SK-N-SH (cell line): ENCODE measurements around the gene PRKN.

ENCODE experiments used
- CHD2 ChIP-seq: fragments of 150-350 bp; IDR thresholded peaks from 2 replicates; pipeline ENCODE4 v1.6.1; 2018; ENCODE audit warnings: low read length; ENCODE audit not compliant: partially characterized antibody
- EP300 ChIP-seq, 2 experiments: IDR thresholded peaks; 2 replicates each; pipeline versions ENCODE4 v1.4.0 to v1.6.1; 2012; ENCODE audit warnings: borderline replicate concordance in 1 of 2, low read depth in 1 of 2, low read length in 1 of 2
- EZH2phosphoT487 ChIP-seq: fragments of 200-600 bp; sonication (generic); IDR thresholded peaks from 2 replicates; pipeline ENCODE4 v1.6.1; 2017; ENCODE audit warnings: low read depth, mixed run types, mild to moderate bottlenecking, antibody characterized with exemption, moderate library complexity, borderline replicate concordance
- GATA2 ChIP-seq: sonication (generic); formaldehyde crosslinking; IDR thresholded peaks from 2 replicates; pipeline ENCODE4 v1.5.0; 2020; ENCODE audit warnings: mild to moderate bottlenecking, missing genetic modification reagents
- POLR2AphosphoS5 ChIP-seq: IDR thresholded peaks from 2 replicates; pipeline ENCODE4 v1.6.1; 2012; ENCODE audit warnings: low read depth, low read length
- RAD21 ChIP-seq: IDR thresholded peaks from 2 replicates; pipeline ENCODE4 v1.6.1; 2012; ENCODE audit warnings: mild to moderate bottlenecking, low read length
- REST ChIP-seq: IDR thresholded peaks from 2 replicates; pipeline ENCODE4 v1.6.1; 2012; ENCODE audit warnings: mild to moderate bottlenecking, low read depth, low read length, moderate library complexity
- RFX5 ChIP-seq: IDR thresholded peaks from 2 replicates; pipeline ENCODE4 v1.6.1; 2012; ENCODE audit warnings: mild to moderate bottlenecking, improper control_type of control experiment, low read length
- TAF1 ChIP-seq: IDR thresholded peaks from 2 replicates; pipeline ENCODE4 v1.6.1; 2012; ENCODE audit warnings: low read depth, mild to moderate bottlenecking, low read length, moderate library complexity, borderline replicate concordance
- TCF12 ChIP-seq: IDR thresholded peaks from 2 replicates; pipeline ENCODE4 v1.4.0; 2012
- TF ChIP-seq, protein P1 (sequence below): fragments of 200-600 bp; sonication (generic); IDR thresholded peaks from 2 replicates; pipeline ENCODE4 v1.6.1; 2017; ENCODE audit warnings: antibody characterized with exemption, mild to moderate bottlenecking, moderate library complexity
- TF ChIP-seq, protein P2 (sequence below): IDR thresholded peaks from 2 replicates; pipeline ENCODE4 v1.4.0; 2012; ENCODE audit warnings: low read depth, borderline replicate concordance

DNA sequence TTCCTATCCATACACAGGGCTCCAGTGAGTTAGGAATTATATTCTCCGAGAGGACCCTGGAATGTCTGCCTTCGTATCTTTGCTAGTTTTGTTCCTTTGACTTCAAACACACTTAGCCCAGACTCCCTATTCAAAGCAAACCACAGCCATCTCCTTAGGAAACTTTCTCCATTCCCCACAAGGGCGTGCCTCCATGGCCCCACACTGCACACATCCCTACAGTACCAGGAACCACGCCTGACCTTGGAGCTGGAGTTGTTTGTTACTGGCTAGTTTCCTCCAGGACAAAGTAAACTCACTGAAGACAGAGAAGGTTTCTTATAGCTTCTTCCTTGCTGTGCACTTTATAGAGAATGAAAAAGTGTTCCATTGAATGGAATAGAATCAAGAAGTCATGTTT lies 1040.9 kb downstream of the PRKN start:
- TF ChIP-seq TCF12 (no peak), CHD2 (no peak), REST (no peak), EZH2phosphoT487 (no peak), EP300 (IDR thresholded peaks at IDR 0.05; ENCODE audit: borderline replicate concordance in 1 of 2, low read depth in 1 of 2, low read length in 1 of 2) (no peak), TAF1 (no peak), POLR2AphosphoS5 (no peak), RAD21 (no peak), GATA2 (CRISPR knock-in tag) (no peak), RFX5 (no peak)
- TF ChIP-seq, protein P1, sequence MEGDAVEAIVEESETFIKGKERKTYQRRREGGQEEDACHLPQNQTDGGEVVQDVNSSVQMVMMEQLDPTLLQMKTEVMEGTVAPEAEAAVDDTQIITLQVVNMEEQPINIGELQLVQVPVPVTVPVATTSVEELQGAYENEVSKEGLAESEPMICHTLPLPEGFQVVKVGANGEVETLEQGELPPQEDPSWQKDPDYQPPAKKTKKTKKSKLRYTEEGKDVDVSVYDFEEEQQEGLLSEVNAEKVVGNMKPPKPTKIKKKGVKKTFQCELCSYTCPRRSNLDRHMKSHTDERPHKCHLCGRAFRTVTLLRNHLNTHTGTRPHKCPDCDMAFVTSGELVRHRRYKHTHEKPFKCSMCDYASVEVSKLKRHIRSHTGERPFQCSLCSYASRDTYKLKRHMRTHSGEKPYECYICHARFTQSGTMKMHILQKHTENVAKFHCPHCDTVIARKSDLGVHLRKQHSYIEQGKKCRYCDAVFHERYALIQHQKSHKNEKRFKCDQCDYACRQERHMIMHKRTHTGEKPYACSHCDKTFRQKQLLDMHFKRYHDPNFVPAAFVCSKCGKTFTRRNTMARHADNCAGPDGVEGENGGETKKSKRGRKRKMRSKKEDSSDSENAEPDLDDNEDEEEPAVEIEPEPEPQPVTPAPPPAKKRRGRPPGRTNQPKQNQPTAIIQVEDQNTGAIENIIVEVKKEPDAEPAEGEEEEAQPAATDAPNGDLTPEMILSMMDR, result no peak
- TF ChIP-seq, protein P2, sequence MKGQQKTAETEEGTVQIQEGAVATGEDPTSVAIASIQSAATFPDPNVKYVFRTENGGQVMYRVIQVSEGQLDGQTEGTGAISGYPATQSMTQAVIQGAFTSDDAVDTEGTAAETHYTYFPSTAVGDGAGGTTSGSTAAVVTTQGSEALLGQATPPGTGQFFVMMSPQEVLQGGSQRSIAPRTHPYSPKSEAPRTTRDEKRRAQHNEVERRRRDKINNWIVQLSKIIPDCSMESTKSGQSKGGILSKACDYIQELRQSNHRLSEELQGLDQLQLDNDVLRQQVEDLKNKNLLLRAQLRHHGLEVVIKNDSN, result no peak
